NCI-H446 (cell line): ENCODE results near the gene FRMPD4.
"Not testable (repeated sequence)": the region's sequence is repeated elsewhere in the genome, so short reads cannot be mapped to it uniquely, and the experiment has no call there.

Experiments used
- DNase-seq, 2 experiments: peaks; one replicate each; lab custom pipeline; 2025; lab: John Stamatoyannopoulos, UW

FRMPD4 gene

DNA sequence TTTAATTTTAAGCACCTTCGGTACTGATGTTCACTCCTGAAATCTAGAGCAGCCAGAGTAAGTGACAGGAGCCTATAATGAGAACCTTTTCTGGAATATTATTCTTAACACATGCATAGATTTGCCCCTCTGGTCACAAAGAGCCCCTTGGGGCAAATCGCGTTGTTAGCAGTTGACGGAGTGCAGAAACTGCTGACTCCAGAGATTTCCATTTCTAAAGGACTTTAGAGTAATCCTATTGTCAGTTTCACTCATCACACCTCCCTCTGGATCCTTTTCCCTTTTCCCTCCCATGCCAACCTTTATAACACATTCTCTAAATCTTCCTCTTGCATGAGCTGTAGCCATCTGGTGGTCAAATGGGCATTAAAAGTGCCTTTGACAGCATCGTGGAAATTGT is 388.0 kb downstream of the FRMPD4 start:
- no peak for DNase-seq

GRCh38 chrX:12538096-12538495 is 399.8 kb downstream of the FRMPD4 start:
- not testable (repeated sequence) for DNase-seq

DNA sequence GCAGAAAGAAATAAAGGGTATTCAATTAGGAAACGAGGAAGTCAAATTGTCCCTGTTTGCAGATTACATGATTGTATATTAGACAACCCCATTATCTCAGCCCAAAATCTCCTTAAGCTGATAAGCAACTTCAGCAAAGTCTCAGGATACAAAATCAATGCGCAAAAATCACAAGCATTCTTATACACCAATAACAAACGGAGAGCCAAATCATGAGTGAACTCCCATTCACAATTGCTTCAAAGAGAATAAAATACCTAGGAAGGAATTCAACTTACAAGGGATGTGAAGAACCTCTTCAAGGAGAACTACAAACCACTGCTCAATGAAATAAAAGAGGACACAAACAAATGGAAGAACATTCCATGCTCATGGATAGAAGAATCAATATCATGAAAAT is 404.0 kb downstream of the FRMPD4 start:
- DNase-seq = not testable (repeated sequence)

DNA sequence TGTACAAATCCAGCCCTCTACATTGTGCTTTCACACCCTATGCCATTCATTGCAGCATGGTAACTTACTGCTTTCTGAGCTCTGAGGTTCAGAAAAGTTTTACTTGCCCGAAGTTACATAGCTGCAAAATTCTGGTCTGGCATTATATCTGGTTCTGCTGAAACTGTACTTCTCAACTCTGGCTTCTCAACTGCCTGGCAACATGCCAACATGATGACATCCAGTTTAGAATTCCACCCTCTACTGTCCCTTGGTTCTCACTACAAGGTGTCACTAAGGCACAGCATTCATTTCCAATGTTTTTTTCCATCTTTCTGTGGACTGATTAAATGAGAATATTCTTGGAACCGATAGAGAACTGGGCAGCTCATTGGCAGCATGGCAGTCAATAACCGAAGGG is 410.1 kb downstream of the FRMPD4 start:
- DNase-seq = peak in 1 of 2 experiments; percentile 9

- no peak for DNase-seq
Observed at GRCh38 chrX:12548746-12549145, 410.5 kb downstream of the FRMPD4 start.

- no peak for DNase-seq
Observed at GRCh38 chrX:12554206-12554605, 415.9 kb downstream of the FRMPD4 start.

GRCh38 chrX:12563121-12563520 is 424.8 kb downstream of the FRMPD4 start:
- DNase-seq = no peak

DNA sequence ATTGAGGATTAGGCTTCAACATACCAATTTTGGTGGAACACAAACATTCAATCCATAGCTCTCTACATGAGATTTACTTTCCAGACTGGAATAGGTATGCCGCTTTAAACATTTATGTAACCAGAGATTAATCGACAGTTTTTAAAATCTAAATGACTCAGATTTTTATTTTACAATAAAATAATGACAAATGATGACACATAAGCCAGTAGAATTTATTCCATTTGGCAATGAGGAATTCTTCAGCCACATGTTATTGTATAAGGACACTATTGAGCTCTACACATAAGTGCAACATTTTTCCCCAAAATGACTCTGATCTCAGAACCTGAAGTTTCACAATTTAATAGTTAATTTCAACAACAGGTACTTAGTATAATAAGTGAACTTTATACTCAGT is 425.9 kb downstream of the FRMPD4 start:
- DNase-seq = no peak

- peak in 1 of 2 experiments; percentile 35 for DNase-seq
Observed at GRCh38 chrX:12567857-12568256, 429.6 kb downstream of the FRMPD4 start.

DNA sequence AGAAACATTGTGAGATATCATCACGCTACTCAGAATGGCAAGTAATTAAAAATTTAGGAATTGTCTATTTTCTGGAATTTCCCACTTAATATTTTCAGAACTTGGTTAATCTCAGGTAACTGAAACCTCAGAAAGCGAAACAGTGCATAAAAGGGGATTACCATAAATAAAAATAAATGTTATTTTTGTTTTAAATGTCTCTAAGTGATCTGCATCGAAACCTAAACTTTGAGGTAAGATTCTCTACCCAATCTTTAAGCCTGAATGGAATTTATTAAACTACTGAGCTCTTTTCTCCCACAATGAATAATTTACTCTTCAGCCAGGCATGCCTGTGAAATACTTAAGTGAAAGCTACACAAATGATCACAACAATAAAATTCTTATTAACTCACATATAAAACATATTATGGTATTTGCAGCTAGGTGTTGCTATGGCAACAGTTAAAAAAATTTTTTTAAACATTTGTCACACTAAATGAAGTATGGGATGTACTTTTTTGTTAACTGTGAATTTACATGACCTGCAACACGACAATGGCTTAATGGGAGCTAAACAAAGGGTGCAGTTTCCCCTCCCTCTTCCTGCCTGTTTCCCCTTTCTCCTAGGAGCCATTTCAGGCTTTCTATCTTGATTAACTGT is 432.7 kb downstream of the FRMPD4 start:
- DNase-seq = no peak

- no peak for DNase-seq
Observed at GRCh38 chrX:12579311-12579710, 441.0 kb downstream of the FRMPD4 start.

DNA sequence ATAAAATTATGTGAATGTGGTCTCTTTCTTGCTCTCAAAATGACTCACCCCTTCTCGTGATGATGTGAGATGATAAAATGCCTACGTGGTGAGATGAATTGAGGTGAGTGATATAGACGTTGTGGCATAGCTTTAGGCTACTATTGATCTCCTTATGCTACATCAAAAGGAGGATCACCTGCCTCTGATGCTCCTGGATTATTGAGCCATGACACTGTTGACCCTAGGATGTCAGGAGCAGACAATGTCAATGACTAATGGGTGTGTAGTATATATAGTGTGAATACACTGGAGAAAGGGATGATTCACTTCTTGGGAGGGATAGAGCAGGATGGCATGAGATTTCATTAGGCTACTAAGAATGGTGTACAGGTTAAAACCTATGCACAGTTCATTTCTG is 442.3 kb downstream of the FRMPD4 start:
- DNase-seq = no peak

DNA sequence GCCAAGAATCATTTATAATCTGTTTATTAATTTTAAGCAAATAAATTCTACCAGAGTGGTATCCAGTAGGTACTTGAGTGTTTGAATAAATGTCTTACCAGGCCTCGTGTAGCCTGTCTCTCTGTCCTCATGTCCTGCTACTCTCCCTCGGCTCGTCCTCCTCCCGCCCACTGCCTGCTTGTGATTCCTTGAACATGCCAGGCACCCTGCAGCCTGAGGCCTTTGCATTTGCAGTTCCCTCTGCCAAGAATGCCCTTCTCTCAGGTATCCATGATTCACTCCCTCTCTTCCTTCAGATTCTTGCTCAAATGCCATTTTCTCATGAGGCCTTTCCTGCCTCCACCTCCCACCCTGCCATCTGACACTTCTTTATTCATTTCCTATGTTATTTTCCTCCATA is 443.3 kb downstream of the FRMPD4 start:
- DNase-seq = no peak

DNA sequence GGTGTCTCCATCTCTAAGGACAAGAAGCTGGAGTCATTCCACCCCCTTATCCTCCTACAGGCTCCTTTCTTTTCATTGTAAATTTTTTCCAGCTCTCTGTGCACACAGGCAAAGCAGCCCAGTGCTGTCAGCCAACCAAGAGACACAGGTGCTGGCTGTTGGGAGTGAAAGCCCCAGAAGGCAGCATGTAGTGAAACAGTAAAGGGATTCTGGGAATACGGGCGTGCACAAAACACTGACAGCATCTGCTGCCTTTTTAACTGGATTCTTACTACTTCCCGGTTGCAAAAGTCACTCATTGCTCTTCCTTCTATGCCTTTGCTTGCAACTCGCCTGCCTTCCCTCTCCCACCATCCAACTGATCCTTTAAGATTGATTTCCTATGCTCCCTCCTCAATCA is 444.4 kb downstream of the FRMPD4 start:
- no peak for DNase-seq

DNA sequence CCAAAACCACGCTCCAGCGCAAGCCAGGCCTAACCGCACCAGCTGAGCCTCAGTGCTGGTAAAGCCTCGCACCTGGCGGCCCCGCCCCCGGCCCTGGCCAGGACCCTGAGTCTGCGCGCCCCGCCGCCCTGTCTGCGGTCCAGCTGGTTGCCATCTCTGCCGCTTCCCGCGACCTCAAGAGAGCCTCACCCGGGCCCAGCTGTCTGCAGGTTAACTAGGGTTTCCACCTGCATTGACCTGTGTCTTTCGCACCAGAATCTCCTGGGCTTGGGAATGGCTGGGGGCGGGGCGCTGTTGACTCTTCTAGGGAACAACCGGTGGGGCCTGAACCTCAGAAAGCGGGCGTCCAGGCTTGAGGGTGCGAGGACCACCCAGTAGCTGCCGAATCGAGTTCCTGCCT is 445.3 kb downstream of the FRMPD4 start:
- no peak for DNase-seq

DNA sequence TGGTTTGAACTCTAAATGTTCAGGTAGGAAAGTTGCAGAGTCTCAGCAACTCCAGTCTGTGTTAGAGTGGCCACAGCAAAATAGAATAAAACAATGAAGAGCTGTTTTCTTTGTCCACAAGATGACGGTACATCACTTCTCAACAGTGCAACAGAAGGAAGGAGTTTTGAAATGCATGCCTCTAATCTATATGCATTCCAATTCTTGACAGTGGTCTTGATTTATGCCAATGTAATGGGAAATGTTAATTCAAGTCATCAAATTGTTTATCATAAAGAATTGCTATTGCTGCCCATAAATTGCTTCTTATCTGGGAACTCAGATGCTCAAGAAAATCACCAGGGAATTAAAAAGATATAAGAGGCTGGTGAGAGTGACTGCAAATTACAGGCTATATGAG is 457.4 kb downstream of the FRMPD4 start:
- DNase-seq = no peak

GRCh38 chrX:12610079-12610478 is 471.8 kb downstream of the FRMPD4 start:
- DNase-seq = no peak

DNA sequence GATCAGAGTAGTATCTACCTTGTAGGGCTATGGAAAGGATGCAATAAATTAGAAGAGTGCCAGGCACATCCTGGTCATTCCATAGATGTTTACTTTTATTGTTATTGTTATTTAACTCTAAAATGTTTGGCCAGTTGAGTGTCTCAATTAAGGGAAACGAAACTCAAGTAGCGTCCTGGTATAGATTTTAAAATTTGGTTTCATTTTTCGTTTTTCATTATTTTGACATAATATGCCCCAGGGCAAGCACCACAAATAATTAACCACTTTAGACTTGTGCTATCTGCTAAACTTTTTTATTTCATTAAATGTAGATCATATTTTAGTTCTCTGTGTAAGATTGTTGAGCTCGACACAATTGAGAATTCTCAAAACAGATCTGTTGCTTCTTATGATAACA is 473.2 kb downstream of the FRMPD4 start:
- DNase-seq = no peak

DNA sequence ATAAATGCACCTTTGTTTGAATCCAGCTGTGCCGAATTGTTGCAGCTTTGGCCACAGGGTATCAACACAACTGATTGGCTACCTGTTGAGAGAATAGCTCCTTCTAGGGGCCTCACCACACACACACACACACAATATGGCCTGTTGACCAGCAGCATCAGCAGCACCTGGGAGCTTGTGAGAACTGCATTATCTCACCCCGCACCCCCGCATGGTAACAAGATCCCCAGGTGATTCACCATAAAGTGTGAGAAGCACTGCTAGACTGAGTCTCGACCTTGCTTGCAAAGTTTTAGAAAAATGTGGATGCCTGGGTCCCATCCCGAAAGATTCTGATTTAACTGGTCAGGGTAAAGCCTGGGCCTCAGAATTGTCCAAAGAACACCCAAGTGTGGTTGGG is 476.0 kb downstream of the FRMPD4 start:
- no peak for DNase-seq

- no peak for DNase-seq
Observed at GRCh38 chrX:12615061-12615460, 476.8 kb downstream of the FRMPD4 start.

GRCh38 chrX:12617241-12617640 is 479.0 kb downstream of the FRMPD4 start:
- DNase-seq = no peak

GRCh38 chrX:12647230-12647629 is 509.0 kb downstream of the FRMPD4 start:
- DNase-seq = no peak

- no peak for DNase-seq
Observed at GRCh38 chrX:12648995-12649394, 510.7 kb downstream of the FRMPD4 start.

GRCh38 chrX:12657433-12657832 is 519.2 kb downstream of the FRMPD4 start:
- no peak for DNase-seq

DNA sequence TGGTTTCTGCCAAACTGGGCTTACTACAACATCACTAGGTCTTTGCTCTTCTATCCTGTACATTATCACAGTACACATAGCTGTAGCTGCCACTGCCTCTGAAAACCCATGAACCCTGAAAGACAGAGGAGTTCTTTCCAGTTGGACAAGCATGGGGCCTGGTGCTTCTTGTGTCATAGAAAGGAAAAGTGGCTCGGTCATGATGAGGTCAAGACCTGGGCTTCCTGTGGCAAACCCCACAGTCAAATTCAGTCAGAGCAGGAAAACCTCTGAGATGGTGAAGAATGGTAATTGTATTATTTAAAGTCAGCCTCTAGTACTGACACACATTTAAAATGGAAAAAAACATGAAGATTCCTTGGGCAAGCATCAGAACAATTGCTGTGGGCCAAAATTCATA is 519.6 kb downstream of the FRMPD4 start:
- DNase-seq = no peak
